CD4-positive, CD25-positive, alpha-beta regulatory T cell (primary cell): ENCODE results near the gene MCEMP1. TPM values are rescaled to one million over a fixed set of nuclear protein-coding genes. Genes with fewer than 3 reads are reported as not detected.

Source experiments
- ATAC-seq, 2 donors: fragments of 150-1000 bp; cut with Tn5 transposase; one replicate each; pipeline ENCODE4 v1.10.0; 2021; ENCODE audit warnings: low read depth in 2 of 2, moderate number of reproducible peaks in 2 of 2, moderate library complexity in 1 of 2
- DNase-seq, 3 donors: peaks; one replicate each; pipeline versions ENCODE4 v3.0.0 to v3.0.0-alpha.2; 2012 to 2022; ENCODE audit warnings: mixed read lengths in 1 of 3
- H3K27ac ChIP-seq: one replicate; pipeline ENCODE4 v1.7.0; 2013; ENCODE audit warnings: mild to moderate bottlenecking, low read length; ENCODE audit not compliant: insufficient read depth, poor library complexity, severe bottlenecking
- H3K27me3 ChIP-seq: one replicate; pipeline ENCODE4 v1.7.0; 2013; ENCODE audit warnings: low read length; ENCODE audit not compliant: control insufficient read depth, insufficient read depth
- H3K36me3 ChIP-seq: one replicate; pipeline ENCODE4 v1.7.0; 2013; ENCODE audit warnings: mild to moderate bottlenecking, low read length, moderate library complexity; ENCODE audit not compliant: control insufficient read depth, insufficient read depth
- H3K4me1 ChIP-seq: 2 replicates; pipeline ENCODE4 v1.7.0; 2013; ENCODE audit warnings: mild to moderate bottlenecking, low read length; ENCODE audit not compliant: insufficient read depth, control insufficient read depth, poor library complexity, severe bottlenecking
- H3K4me3 ChIP-seq: one replicate; pipeline ENCODE4 v1.7.0; 2013; ENCODE audit warnings: low read depth, mild to moderate bottlenecking, low read length, moderate library complexity
- H3K9me3 ChIP-seq, 2 experiments: 1 replicate in 1 of 2; 2 replicates in 1 of 2; pipeline ENCODE4 v1.7.0; 2013; ENCODE audit warnings: low read length in 2 of 2, mild to moderate bottlenecking in 1 of 2, moderate library complexity in 1 of 2; ENCODE audit not compliant: control insufficient read depth in 2 of 2
- H3K27ac Mint-ChIP-seq, 3 donors: one replicate each; pipeline ENCODE4 v1.8.0; 2020 to 2022; ENCODE audit warnings: mild to moderate bottlenecking in 3 of 3, mixed read lengths in 3 of 3, moderate library complexity in 2 of 3
- H3K27me3 Mint-ChIP-seq: one replicate; pipeline ENCODE4 v1.8.0; 2022; ENCODE audit warnings: mild to moderate bottlenecking, mixed read lengths
- H3K36me3 Mint-ChIP-seq: one replicate; pipeline ENCODE4 v1.8.0; 2020; ENCODE audit warnings: mixed read lengths
- H3K4me1 Mint-ChIP-seq, 4 donors: one replicate each; pipeline ENCODE4 v1.8.0; 2020 to 2022; ENCODE audit warnings: mixed read lengths in 4 of 4, mild to moderate bottlenecking in 1 of 4
- H3K4me3 Mint-ChIP-seq, 4 donors: one replicate each; pipeline ENCODE4 v1.8.0; 2020 to 2022; ENCODE audit warnings: mild to moderate bottlenecking in 4 of 4, mixed read lengths in 4 of 4, moderate library complexity in 3 of 4
- H3K9me3 Mint-ChIP-seq, 7 donors: one replicate each; pipeline ENCODE4 v1.8.0; 2020 to 2022; ENCODE audit warnings: mixed read lengths in 7 of 7, mild to moderate bottlenecking in 3 of 7, moderate library complexity in 2 of 7
- polyA plus RNA-seq, 4 donors: library from polyadenylated mRNA; unstranded; fragments of 300-500 nt; fragmentation: Illumina TruSeq; gene quantifications; one replicate each; pipeline ENCODE4 v1.2.3, GENCODE V29; 2021
- total RNA-seq: library from RNA; stranded (reverse); gene quantifications from one replicate; pipeline ENCODE4 v1.2.3, GENCODE V29; 2022

Gene MCEMP1
- total and polyA plus RNA-seq, 5 donors from 2014 or later = 0.59 TPM; not detected in 4

GRCh38 chr19:7655581-7655980 lies 21.3 kb upstream of the MCEMP1 start:
- H3K9me3 ChIP-seq = no peaks in the 10 kb centered on the region
- Mint-ChIP-seq H3K4me1 (peaks cover 12 to 32% (median 22%) of the 10 kb centered on the region in 4 donors), H3K4me3 (no peak overlapping the region), H3K36me3 (no peaks in the 10 kb centered on the region), H3K9me3 (no peaks in the 10 kb centered on the region), H3K27me3 (peaks cover 8% of the 10 kb centered on the region), H3K27ac (no peak overlapping the region)
- ATAC-seq (no peak), DNase-seq (no peak)
- H3K27me3 ChIP-seq = no peaks in the 10 kb centered on the region
- H3K4me1 ChIP-seq = peaks cover 20% of the 10 kb centered on the region
- H3K36me3 ChIP-seq = no peaks in the 10 kb centered on the region
- no peak overlapping the region for H3K27ac ChIP-seq
- H3K4me3 ChIP-seq = no peak overlapping the region

GRCh38 chr19:7657131-7657751 lies 19.6 kb upstream of the MCEMP1 start:
- H3K4me1 Mint-ChIP-seq = peaks cover 7 to 28% (median 19%) of the 10 kb centered on the region in 4 donors
- H3K27ac ChIP-seq = no peak overlapping the region
- DNase-seq (peak in 1 of 3 donors; percentile 61), ATAC-seq (peak in 1 of 2 donors; percentile 11)
- H3K4me3 ChIP-seq = no peak overlapping the region
- H3K27me3 Mint-ChIP-seq = peaks cover 2% of the 10 kb centered on the region
- H3K36me3 ChIP-seq = no peaks in the 10 kb centered on the region
- H3K4me1 ChIP-seq = peaks cover 16% of the 10 kb centered on the region
- no peaks in the 10 kb centered on the region for H3K9me3 Mint-ChIP-seq
- no peaks in the 10 kb centered on the region for H3K9me3 ChIP-seq
- no peaks in the 10 kb centered on the region for H3K36me3 Mint-ChIP-seq
- peak overlapping the region in 3 of 4 donors; percentile 33 to 79 (median 56) for H3K4me3 Mint-ChIP-seq
- H3K27ac Mint-ChIP-seq = peak overlapping the region; percentile 20 to 91 (median 20)
- no peaks in the 10 kb centered on the region for H3K27me3 ChIP-seq

- H3K9me3 ChIP-seq = no peaks in the 10 kb centered on the region
- no peaks in the 10 kb centered on the region for H3K36me3 Mint-ChIP-seq
- H3K4me3 Mint-ChIP-seq = peak overlapping the region; percentile 36 to 79 (median 78)
- no peaks in the 10 kb centered on the region for H3K27me3 ChIP-seq
- DNase-seq (peak; percentile 20 to 92 (median 63)), ATAC-seq (peak; percentile 89 to 92)
- H3K4me3 ChIP-seq = peak overlapping the region; percentile 52
- peak overlapping the region; percentile 34 to 91 (median 53) for H3K27ac Mint-ChIP-seq
- peaks cover 14% of the 10 kb centered on the region for H3K4me1 ChIP-seq
- peak overlapping the region; percentile 67 for H3K27ac ChIP-seq
- peaks cover 6% of the 10 kb centered on the region for H3K27me3 Mint-ChIP-seq
- H3K4me1 Mint-ChIP-seq = peaks cover 6 to 22% (median 14%) of the 10 kb centered on the region in 4 donors
- H3K36me3 ChIP-seq = no peaks in the 10 kb centered on the region
- no peaks in the 10 kb centered on the region for H3K9me3 Mint-ChIP-seq
Observed at GRCh38 chr19:7658219-7658686, 18.6 kb upstream of the MCEMP1 start.

- Mint-ChIP-seq H3K27me3 (peaks cover 22% of the 10 kb centered on the region), H3K27ac (peak overlapping the region in 1 of 3 donors; percentile 64), H3K36me3 (no peaks in the 10 kb centered on the region), H3K9me3 (no peaks in the 10 kb centered on the region), H3K4me1 (peaks cover 6 to 21% (median 12%) of the 10 kb centered on the region in 4 donors), H3K4me3 (peak overlapping the region in 1 of 4 donors; percentile 38)
- DNase-seq (no peak), ATAC-seq (no peak)
- Histone ChIP-seq H3K27me3 (no peaks in the 10 kb centered on the region), H3K27ac (no peak overlapping the region), H3K9me3 (no peaks in the 10 kb centered on the region), H3K4me1 (peaks cover 14% of the 10 kb centered on the region), H3K36me3 (no peaks in the 10 kb centered on the region), H3K4me3 (no peak overlapping the region)
Observed at GRCh38 chr19:7661744-7662538, 14.9 kb upstream of the MCEMP1 start.

DNA sequence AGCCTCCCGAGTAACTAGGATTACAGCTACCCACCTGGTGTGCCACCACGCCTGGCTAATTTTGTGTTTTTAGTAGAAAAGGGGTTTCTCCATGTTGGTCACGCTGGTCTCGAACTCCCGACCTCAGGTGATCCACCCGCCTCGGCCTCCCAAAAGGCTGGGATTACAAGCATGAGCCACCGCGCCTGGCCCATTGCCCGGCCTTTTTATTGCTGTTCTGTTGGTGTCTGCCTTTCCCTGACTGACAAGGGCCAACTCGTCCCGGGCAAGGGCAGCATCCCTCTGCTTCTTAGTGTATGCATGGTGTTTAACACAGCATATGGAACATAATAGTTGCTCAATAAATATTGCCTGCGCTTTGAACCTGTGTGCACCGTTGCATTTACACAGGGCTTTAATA lies 14.2 kb upstream of the MCEMP1 start:
- no peak for ATAC-seq
- Histone ChIP-seq H3K4me3 (no peak overlapping the region), H3K27me3 (no peaks in the 10 kb centered on the region), H3K36me3 (no peaks in the 10 kb centered on the region), H3K9me3 (no peaks in the 10 kb centered on the region), H3K27ac (no peak overlapping the region), H3K4me1 (peaks cover 7% of the 10 kb centered on the region)
- H3K4me1 Mint-ChIP-seq = peaks cover 6 to 14% (median 8%) of the 10 kb centered on the region in 4 donors
- no peaks in the 10 kb centered on the region for H3K9me3 Mint-ChIP-seq
- H3K27me3 Mint-ChIP-seq = peaks cover 25% of the 10 kb centered on the region
- no peak for DNase-seq
- H3K4me3 Mint-ChIP-seq = peak overlapping the region in 1 of 4 donors; percentile 69
- no peaks in the 10 kb centered on the region for H3K36me3 Mint-ChIP-seq
- H3K27ac Mint-ChIP-seq = no peak overlapping the region

DNA sequence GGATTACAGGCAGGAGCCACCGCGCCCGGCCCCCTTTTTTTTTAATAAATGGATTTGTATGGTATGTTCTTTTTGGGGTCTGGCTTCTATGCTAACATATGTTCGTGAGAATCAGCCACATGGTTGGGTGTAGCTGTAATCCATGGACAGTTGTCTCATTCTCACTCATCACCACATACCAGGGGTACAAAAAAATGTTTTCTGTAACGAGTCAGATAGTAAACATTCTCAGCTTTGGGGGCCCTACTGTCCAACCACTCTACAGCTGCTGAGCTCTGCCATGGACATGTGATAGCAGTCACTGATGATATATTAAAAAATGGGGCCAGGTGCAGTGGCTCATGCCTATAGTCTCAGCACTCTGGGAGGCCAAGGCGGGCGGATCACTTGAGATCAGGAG lies 13.2 kb upstream of the MCEMP1 start:
- Histone ChIP-seq H3K4me1 (no peaks in the 10 kb centered on the region), H3K36me3 (no peaks in the 10 kb centered on the region), H3K9me3 (no peaks in the 10 kb centered on the region), H3K4me3 (no peak overlapping the region), H3K27ac (no peak overlapping the region), H3K27me3 (no peaks in the 10 kb centered on the region)
- Mint-ChIP-seq H3K4me3 (no peak overlapping the region), H3K9me3 (no peaks in the 10 kb centered on the region), H3K4me1 (peaks cover 0 to 5% (median 0%) of the 10 kb centered on the region in 4 donors), H3K27ac (peak overlapping the region in 1 of 3 donors; percentile 56), H3K27me3 (peaks cover 25% of the 10 kb centered on the region), H3K36me3 (no peaks in the 10 kb centered on the region)
- no peak for DNase-seq
- ATAC-seq = no peak

- Mint-ChIP-seq H3K36me3 (no peaks in the 10 kb centered on the region), H3K9me3 (no peaks in the 10 kb centered on the region), H3K4me3 (no peak overlapping the region), H3K27ac (no peak overlapping the region), H3K27me3 (peaks cover 29% of the 10 kb centered on the region), H3K4me1 (peaks cover 0 to under 1% (median under 1%) of the 10 kb centered on the region in 4 donors)
- ATAC-seq (no peak), DNase-seq (no peak)
- H3K27me3 ChIP-seq = no peaks in the 10 kb centered on the region
- H3K4me1 ChIP-seq = peaks cover under 1% of the 10 kb centered on the region
- H3K36me3 ChIP-seq = no peaks in the 10 kb centered on the region
- H3K9me3 ChIP-seq = no peaks in the 10 kb centered on the region
- H3K4me3 ChIP-seq = no peak overlapping the region
- H3K27ac ChIP-seq = no peak overlapping the region
Observed at GRCh38 chr19:7665076-7665475, 11.8 kb upstream of the MCEMP1 start.
